ENCODE data around the gene RAP1GDS1. TPM values are rescaled to one million over a fixed set of nuclear protein-coding genes. Genes with fewer than 3 reads are reported as not detected.
A peak's percentile ranks its signal among the peaks of the same experiment; 100 is the strongest.

RAP1GDS1 gene
- total RNA-seq, 1 experiment from 2014 or later, result 25.7 TPM

- Histone ChIP-seq H3K4me3 (no peak overlapping the region), H3K4me1 (replicated peaks; ENCODE audit: insufficient read depth) (no peaks in the 10 kb centered on the region), H3F3A (ENCODE audit: insufficient read depth, low read depth) (no peaks in the 10 kb centered on the region), H3K4me2 (no peak overlapping the region), H3K79me2 (ENCODE audit: low read depth) (no peaks in the 10 kb centered on the region), H3K36me3 (ENCODE audit: low read depth) (no peaks in the 10 kb centered on the region), H3K27me3 (ENCODE audit: insufficient read depth, low read depth) (no peaks in the 10 kb centered on the region), H2AFZ (0 out of 2 replicates have a peak overlapping the region, but pooled peaks have one; percentile 43), H4K20me1 (ENCODE audit: insufficient read depth) (no peaks in the 10 kb centered on the region), H3K9me3 (ENCODE audit: insufficient read depth, low read depth) (no peaks in the 10 kb centered on the region), H3K9me2 (ENCODE audit: insufficient read depth) (no peaks in the 10 kb centered on the region), H3K27ac (no peak overlapping the region)
- no peak for DNase-seq
- CTCF ChIA-PET, result no interaction called here
- POLR2A ChIA-PET (ENCODE audit: unreplicated experiment), result no interaction called here
- TF ChIP-seq EZH2 (IDR thresholded peaks at IDR 0.05; ENCODE audit: low read depth), result no peak
- TF ChIP-seq, protein P1, sequence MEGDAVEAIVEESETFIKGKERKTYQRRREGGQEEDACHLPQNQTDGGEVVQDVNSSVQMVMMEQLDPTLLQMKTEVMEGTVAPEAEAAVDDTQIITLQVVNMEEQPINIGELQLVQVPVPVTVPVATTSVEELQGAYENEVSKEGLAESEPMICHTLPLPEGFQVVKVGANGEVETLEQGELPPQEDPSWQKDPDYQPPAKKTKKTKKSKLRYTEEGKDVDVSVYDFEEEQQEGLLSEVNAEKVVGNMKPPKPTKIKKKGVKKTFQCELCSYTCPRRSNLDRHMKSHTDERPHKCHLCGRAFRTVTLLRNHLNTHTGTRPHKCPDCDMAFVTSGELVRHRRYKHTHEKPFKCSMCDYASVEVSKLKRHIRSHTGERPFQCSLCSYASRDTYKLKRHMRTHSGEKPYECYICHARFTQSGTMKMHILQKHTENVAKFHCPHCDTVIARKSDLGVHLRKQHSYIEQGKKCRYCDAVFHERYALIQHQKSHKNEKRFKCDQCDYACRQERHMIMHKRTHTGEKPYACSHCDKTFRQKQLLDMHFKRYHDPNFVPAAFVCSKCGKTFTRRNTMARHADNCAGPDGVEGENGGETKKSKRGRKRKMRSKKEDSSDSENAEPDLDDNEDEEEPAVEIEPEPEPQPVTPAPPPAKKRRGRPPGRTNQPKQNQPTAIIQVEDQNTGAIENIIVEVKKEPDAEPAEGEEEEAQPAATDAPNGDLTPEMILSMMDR (conservative IDR thresholded peaks at IDR 0.05), result no peak
- no TSS peak for BruUV-seq (replicated peaks)
- intact Hi-C loops (cut with micrococcal nuclease; ENCODE audit: unreplicated experiment), result no loop called here
Measured at GRCh38 chr4:98230961-98231360, 30.2 kb upstream of the RAP1GDS1 start.

GRCh38 chr4:98232202-98232601, 29.0 kb upstream of the RAP1GDS1 start:
- CTCF ChIA-PET, result no interaction called here
- H3K9me2 ChIP-seq (ENCODE audit: insufficient read depth), result no peaks in the 10 kb centered on the region
- no peak overlapping the region; the same call in 1 of the 2 replicates for H2AFZ ChIP-seq
- intact Hi-C loops (cut with micrococcal nuclease; ENCODE audit: unreplicated experiment), result no loop called here
- no peaks in the 10 kb centered on the region for H3K4me1 ChIP-seq (replicated peaks; ENCODE audit: insufficient read depth)
- no peaks in the 10 kb centered on the region for H4K20me1 ChIP-seq (ENCODE audit: insufficient read depth)
- no peaks in the 10 kb centered on the region for H3K27me3 ChIP-seq (ENCODE audit: insufficient read depth, low read depth)
- TF ChIP-seq, protein P1 (conservative IDR thresholded peaks at IDR 0.05), result no peak
- no peak for TF ChIP-seq EZH2 (IDR thresholded peaks at IDR 0.05; ENCODE audit: low read depth)
- H3K79me2 ChIP-seq (ENCODE audit: low read depth), result no peaks in the 10 kb centered on the region
- no peak overlapping the region for H3K4me2 ChIP-seq
- no peak overlapping the region for H3K4me3 ChIP-seq
- H3K9me3 ChIP-seq (ENCODE audit: insufficient read depth, low read depth), result no peaks in the 10 kb centered on the region
- POLR2A ChIA-PET (ENCODE audit: unreplicated experiment), result no interaction called here
- H3F3A ChIP-seq (ENCODE audit: insufficient read depth, low read depth), result no peaks in the 10 kb centered on the region
- BruUV-seq (replicated peaks), result no TSS peak
- no peak for DNase-seq
- no peaks in the 10 kb centered on the region for H3K36me3 ChIP-seq (ENCODE audit: low read depth)
- no peak overlapping the region for H3K27ac ChIP-seq

- no peaks in the 10 kb centered on the region for H3K27me3 ChIP-seq (ENCODE audit: insufficient read depth, low read depth)
- POLR2A ChIA-PET (ENCODE audit: unreplicated experiment), result no interaction called here
- no peaks in the 10 kb centered on the region for H3K9me3 ChIP-seq (ENCODE audit: insufficient read depth, low read depth)
- H3K27ac ChIP-seq, result no peak overlapping the region
- no peaks in the 10 kb centered on the region for H4K20me1 ChIP-seq (ENCODE audit: insufficient read depth)
- H3K9me2 ChIP-seq (ENCODE audit: insufficient read depth), result no peaks in the 10 kb centered on the region
- TF ChIP-seq EZH2 (IDR thresholded peaks at IDR 0.05; ENCODE audit: low read depth), result no peak
- TF ChIP-seq, protein P1 (conservative IDR thresholded peaks at IDR 0.05), result no peak
- no peak for DNase-seq
- CTCF ChIA-PET, result no interaction called here
- H3K36me3 ChIP-seq (ENCODE audit: low read depth), result no peaks in the 10 kb centered on the region
- intact Hi-C loops (cut with micrococcal nuclease; ENCODE audit: unreplicated experiment), result no loop called here
- no peak overlapping the region for H3K4me2 ChIP-seq
- no peaks in the 10 kb centered on the region for H3K79me2 ChIP-seq (ENCODE audit: low read depth)
- H3K4me3 ChIP-seq, result no peak overlapping the region
- no peaks in the 10 kb centered on the region for H3K4me1 ChIP-seq (replicated peaks; ENCODE audit: insufficient read depth)
- no peak overlapping the region for H2AFZ ChIP-seq
- H3F3A ChIP-seq (ENCODE audit: insufficient read depth, low read depth), result no peaks in the 10 kb centered on the region
- no TSS peak for BruUV-seq (replicated peaks)
Measured at GRCh38 chr4:98237204-98237603, 24.0 kb upstream of the RAP1GDS1 start.

Measured in PC-9 (cell line).